Head of caudate nucleus (tissue), 42 donors: ENCODE measurements around the gene SPAG8.

Experiments
- DNase-seq, 42 donors: peaks; one replicate each; pipeline versions ENCODE4 v3.0.0 to v3.0.0-alpha.2; 2020 to 2021; ENCODE audit warnings: mixed read lengths in 7 of 42
- intact Hi-C: fragments of 100-400 bp; cut with DNase I; formaldehyde crosslinking; loops from one replicate; pipeline ENCODE4 v1.15.0; 2022

Gene SPAG8

DNA sequence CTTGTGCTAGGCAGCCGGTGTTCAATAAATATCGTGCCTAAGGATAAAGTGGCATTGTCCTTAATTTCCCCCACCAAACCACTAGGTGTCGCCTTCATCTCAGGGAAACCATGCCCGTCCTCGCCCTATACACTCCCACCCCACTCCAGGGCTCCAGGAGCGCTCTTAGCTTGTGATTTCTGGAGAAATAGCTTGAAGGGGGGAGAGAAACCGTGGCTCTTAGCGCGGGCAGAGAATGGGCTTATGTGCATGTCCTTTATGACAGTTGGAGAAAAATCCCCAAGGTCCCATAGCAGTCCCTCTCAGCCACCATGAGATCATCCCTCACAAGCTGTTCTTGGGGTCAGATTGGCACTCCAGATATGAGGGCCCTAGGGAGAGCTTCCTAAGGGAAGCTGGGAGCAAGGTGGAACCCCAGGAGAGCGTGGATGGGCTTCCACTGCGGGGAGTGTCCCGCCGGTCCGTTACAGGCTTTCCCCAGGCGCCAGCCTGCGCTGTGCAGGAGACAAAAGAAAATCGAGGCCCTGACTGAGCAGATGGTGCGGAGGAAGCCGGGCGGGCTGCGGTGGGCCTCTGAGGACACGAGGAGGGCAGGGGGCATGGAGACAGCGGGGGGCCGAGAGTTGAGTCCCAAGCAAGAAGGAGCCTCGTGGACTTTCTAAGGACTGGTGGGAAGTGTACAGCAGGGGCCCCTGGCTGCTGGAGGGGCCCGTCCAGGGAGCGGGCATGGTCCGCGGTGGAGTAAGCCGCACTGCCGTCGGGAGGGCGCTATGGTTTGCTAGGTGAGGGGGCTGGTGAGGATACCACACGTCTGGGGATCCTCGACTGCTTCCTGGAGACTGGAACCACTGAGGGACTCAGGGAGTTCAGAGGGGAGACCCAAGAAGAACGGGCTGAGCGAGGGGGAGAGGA lies 21.4 kb downstream of the SPAG8 start:
- intact Hi-C loops = loop anchor here (5.0 kb wide), 1 partner anchor 92 kb away; no protein-coding TSS in a partner anchor
- DNase-seq = peak; percentile 43 to 91 (median 76)

DNA sequence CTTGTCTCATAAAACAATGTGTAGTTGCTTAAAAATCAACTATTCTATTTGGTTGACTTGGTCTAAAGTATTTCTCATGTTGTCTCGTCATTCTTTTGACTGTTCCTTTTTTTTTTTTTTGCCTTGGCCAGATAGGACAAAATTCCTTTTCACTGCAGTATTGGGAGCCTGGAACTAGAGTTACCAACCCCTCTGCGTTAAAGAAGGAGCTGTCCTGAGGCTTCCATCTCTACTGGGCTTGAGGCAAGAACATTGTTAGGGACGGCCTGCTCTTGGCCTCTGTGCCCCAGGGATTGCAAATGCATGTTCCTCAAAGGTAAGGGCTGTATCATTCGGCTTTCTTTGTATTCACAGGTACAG lies 22.1 kb downstream of the SPAG8 start:
- no peak for DNase-seq
- intact Hi-C loops = loop anchor here (5.0 kb wide), 1 partner anchor 92 kb away; no protein-coding TSS in a partner anchor

DNA sequence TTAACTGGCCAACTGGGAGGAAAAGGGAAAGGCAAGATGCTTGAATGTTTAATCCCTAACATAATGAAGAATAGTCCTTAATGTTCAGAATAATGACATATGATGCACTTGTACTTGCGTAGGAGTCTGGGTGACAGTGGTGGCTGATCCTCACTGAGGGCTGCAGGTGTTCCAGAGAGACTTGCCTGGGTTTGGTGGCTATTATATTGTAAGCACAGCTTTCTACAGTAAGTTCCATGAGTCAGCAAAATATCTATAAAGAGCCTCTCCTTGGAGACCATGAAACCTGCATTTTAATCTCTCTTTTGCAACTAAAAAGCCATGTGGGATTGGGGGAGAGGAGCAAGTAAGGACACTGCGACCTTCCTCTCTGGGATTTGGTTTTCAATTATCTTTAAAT lies 22.5 kb downstream of the SPAG8 start:
- DNase-seq = peak in 1 of 42 donors; percentile 31
- intact Hi-C loops = no loop called here

DNA sequence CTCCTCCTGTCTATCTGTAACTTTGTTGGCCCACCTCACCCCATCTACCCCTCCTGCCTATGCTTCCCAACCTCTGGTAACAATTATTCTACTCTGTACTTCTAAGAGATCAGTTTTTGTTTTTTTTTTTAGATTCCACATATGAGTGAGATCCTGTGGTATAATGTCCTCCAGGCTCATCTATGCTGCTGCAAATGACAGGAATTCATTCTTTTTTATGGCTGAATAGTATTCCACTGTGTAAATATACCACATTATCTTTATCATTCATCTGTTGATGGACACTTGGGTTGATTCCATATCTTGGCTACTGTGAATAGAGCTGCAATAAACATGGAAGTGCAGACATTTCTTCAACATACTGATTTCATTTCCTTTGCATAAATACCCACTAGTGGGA lies 28.6 kb downstream of the SPAG8 start:
- intact Hi-C loops = no loop called here
- no peak for DNase-seq

DNA sequence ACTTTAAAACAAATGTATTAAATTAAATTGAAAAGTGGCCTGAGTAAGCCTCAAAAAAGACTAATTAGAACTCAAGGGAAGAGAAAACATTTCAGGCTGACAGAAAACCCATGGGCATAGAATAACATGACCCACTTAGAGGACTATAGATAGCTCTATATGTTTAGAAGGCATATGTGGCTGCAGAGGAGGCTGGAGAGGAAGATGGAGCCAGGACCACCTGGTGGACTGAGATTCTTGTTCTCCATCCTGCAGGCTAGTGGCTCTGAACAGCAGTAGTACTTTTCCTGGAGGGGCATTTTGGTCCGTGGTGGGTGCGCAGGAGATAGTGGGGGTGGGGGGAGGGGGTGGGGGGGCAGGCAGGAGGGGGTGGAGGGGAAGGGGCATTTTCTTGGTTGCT lies 31.0 kb downstream of the SPAG8 start:
- DNase-seq = no peak
- intact Hi-C loops = no loop called here

- DNase-seq = no peak
- intact Hi-C loops = no loop called here
These were observed 33.6 kb downstream of the SPAG8 start for GRCh38 chr9:35778496-35778895.

DNA sequence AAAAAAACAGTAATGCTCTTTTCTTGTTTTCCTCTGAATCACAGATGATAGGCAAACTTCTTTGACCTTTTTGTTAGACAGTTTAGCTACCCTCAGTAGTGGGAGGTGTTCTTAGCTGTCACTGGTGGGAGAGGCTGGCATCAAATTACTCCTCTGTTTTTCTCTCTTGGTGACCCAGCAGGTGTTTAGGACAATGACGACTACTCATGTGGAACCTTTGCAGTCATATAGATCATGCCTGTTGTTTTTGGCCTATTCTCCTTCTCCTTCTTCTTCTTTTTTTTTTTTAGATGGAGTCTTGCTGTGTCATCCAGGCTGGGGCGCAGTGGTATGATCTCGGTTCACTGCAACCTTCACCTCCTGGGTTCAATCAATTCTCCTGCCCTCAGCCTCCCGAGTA lies 36.0 kb downstream of the SPAG8 start:
- no peak for DNase-seq
- intact Hi-C loops = no loop called here

DNA sequence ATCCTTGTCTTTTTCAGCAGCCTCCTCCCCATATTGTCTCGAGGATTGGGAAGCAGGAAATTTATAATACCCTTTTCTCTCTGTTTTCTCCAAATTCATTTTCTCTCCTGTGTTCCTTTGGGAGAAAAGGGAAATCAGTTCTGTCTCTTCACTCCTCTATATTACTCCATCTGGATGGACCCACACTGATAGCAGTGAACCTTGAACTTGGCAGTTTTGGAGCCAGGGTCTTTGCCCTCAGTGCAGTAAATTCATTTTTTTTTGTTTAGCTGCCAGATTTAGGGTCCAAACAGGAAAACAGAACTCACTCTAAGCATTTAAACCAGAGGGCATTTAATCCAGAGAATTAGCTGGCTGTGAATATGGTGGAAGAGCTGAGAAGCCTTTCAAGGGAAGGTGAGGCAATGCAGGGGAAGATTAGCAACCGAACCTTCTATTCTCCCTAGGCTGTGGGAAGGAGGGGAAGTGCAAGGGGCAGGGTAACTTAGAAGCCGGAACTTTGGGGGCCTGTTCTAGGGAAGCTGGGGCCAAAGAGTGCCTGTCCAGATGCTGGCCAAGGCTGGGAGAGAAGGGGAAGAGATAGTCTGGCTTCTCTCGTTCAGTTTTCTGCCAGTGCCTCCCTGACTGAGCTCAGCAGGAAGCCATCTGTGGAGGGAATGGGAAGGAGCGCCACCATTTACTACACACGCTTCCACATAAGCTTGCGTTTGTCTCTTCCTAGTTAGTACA lies 37.0 kb downstream of the SPAG8 start:
- peak in 13 of 42 donors; percentile 19 to 56 (median 29) for DNase-seq
- intact Hi-C loops = no loop called here

GRCh38 chr9:35771943-35772342 lies 40.1 kb downstream of the SPAG8 start:
- no peak for DNase-seq
- intact Hi-C loops = no loop called here

GRCh38 chr9:35771534-35771933 lies 40.5 kb downstream of the SPAG8 start:
- DNase-seq = no peak
- intact Hi-C loops = no loop called here

DNA sequence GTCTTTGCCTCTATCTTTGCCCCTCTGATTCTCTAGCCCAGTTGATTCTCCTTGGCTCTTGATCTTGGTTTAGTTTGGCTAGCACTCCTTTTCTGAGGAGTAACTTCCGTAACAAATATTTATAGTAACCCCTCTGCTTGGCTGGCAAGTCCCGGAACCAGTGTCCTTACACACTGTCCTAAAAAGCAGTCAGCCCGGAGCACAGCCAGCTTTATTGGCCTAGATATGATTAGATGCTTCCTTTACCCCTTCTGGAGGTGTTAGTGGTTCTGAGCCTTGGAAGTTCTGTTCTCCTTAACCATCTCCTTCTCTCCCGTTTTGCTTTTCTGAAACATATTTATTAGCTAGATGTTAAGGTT lies 41.0 kb downstream of the SPAG8 start:
- intact Hi-C loops = no loop called here
- DNase-seq = no peak

GRCh38 chr9:35769763-35770162 lies 42.3 kb downstream of the SPAG8 start:
- peak in 1 of 42 donors; percentile 28 for DNase-seq
- intact Hi-C loops = no loop called here

- intact Hi-C loops = no loop called here
These were observed 44.6 kb downstream of the SPAG8 start for GRCh38 chr9:35767458-35767857.

GRCh38 chr9:35766997-35767396 lies 45.1 kb downstream of the SPAG8 start:
- DNase-seq = no peak
- intact Hi-C loops = no loop called here

More at GRCh38 chr9:35767458-35767857, 44.6 kb downstream of the SPAG8 start:
- no peak for DNase-seq

DNA sequence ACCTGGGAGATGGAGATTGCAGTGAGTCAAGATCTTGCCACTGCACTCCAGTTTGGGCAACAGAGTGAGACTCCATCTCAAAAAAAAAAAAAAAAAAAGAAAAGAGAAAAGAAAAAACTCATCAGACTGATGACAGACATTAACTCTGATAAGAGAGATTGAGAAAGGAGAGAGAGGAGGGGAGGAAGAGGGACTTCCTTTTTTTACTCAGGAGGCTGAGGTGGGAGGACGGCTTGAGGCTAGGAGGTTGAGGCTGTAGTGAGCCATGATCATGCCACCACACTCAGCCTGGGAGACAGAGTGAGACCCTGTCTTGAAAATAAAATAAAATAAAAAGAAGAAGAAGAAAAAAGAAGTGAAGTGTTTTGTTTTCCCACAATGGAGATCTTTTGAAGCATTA lies 48.3 kb downstream of the SPAG8 start:
- intact Hi-C loops = no loop called here
- no peak for DNase-seq

DNA sequence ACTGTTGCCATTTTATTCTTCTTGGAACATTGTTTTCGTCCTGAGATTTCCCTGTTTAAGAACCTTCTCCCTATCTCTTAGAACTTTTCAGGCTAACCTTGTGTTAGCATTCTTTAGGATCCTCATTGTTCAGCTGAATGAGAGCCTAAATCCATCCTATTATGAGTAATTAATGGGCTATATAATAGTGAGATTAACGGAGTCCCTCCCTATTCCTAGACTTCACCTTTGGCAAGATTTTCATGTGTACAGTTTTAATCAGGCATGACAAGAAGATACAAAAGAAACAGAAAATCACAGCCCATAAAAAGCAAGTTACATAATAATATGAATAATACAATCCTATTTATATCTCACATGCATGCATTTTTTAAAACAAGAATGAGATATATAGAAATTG lies 48.9 kb downstream of the SPAG8 start:
- DNase-seq = no peak
- intact Hi-C loops = no loop called here

- no peak for DNase-seq
- intact Hi-C loops = no loop called here
These were observed 51.4 kb downstream of the SPAG8 start for GRCh38 chr9:35760651-35761050.

- DNase-seq = peak in 1 of 42 donors; percentile 32
- intact Hi-C loops = no loop called here
These were observed 52.3 kb downstream of the SPAG8 start for GRCh38 chr9:35759795-35760194.
